ENCODE measurements around the gene ZCCHC14. TPM values are rescaled to one million over a fixed set of nuclear protein-coding genes. Genes with fewer than 3 reads are reported as not detected.

The ZCCHC14 gene
- total and polyA plus RNA-seq, 4 donors, result 6.6 to 42.5 (median 27.8) TPM

- no peaks in the 10 kb centered on the region for H3K9me3 ChIP-seq (ENCODE audit: control insufficient read depth, low read length)
- ATAC-seq (ENCODE audit: low FRiP score) (no peak), DNase-seq (peak in 1 of 2 donors; percentile 27)
- H3K27ac ChIP-seq (ENCODE audit: low read depth in 1 of 2, low read length in 2 of 2), result no peak overlapping the region
- intact Hi-C loops (cut with DNase I), result no loop called here
- peaks cover 0 to 6% of the 10 kb centered on the region in 2 donors for H3K4me1 ChIP-seq (ENCODE audit: control insufficient read depth in 1 of 2, insufficient read depth in 2 of 2, low read length in 2 of 2)
- 92 to 93% methylated on average over 12 of the region's 12 CpGs for WGBS, 2 donors
- H3K36me3 ChIP-seq (ENCODE audit: control insufficient read depth in 1 of 2, insufficient read depth in 2 of 2, low read length in 1 of 2), result no peaks in the 10 kb centered on the region
- H3K27me3 ChIP-seq (ENCODE audit: control insufficient read depth in 1 of 2, insufficient read depth in 2 of 2, low read length in 1 of 2), result no peaks in the 10 kb centered on the region
- no peak overlapping the region for H3K4me3 ChIP-seq (ENCODE audit: low read length in 2 of 2)
Measured at GRCh38 chr16:87441886-87442580, 50.8 kb downstream of the ZCCHC14 start.

GRCh38 chr16:87439926-87440325 is 52.9 kb downstream of the ZCCHC14 start:
- DNase-seq (peak in 1 of 2 donors; percentile 19), ATAC-seq (ENCODE audit: low FRiP score) (no peak)
- no peak overlapping the region for H3K4me3 ChIP-seq (ENCODE audit: low read length in 2 of 2)
- H3K4me1 ChIP-seq (ENCODE audit: control insufficient read depth in 1 of 2, insufficient read depth in 2 of 2, low read length in 2 of 2), result peaks cover 0 to 6% of the 10 kb centered on the region in 2 donors
- H3K27me3 ChIP-seq (ENCODE audit: control insufficient read depth in 1 of 2, insufficient read depth in 2 of 2, low read length in 1 of 2), result no peaks in the 10 kb centered on the region
- no peaks in the 10 kb centered on the region for H3K9me3 ChIP-seq (ENCODE audit: control insufficient read depth, low read length)
- no peak overlapping the region for H3K27ac ChIP-seq (ENCODE audit: low read depth in 1 of 2, low read length in 2 of 2)
- intact Hi-C loops (cut with DNase I), result loop anchor here in 1 of 2 donors (5.0 kb wide), 1 partner anchor 32 kb away; no protein-coding TSS in a partner anchor
- 96 to 97% methylated on average over 10 of the region's 10 CpGs for WGBS, 2 donors
- H3K36me3 ChIP-seq (ENCODE audit: control insufficient read depth in 1 of 2, insufficient read depth in 2 of 2, low read length in 1 of 2), result no peaks in the 10 kb centered on the region

- H3K4me1 ChIP-seq (ENCODE audit: control insufficient read depth in 1 of 2, insufficient read depth in 2 of 2, low read length in 2 of 2), result peaks cover 0 to 6% of the 10 kb centered on the region in 2 donors
- intact Hi-C loops (cut with DNase I), result loop anchor here in 1 of 2 donors (5.0 kb wide), 1 partner anchor 34 kb away; no protein-coding TSS in a partner anchor
- H3K27me3 ChIP-seq (ENCODE audit: control insufficient read depth in 1 of 2, insufficient read depth in 2 of 2, low read length in 1 of 2), result no peaks in the 10 kb centered on the region
- H3K36me3 ChIP-seq (ENCODE audit: control insufficient read depth in 1 of 2, insufficient read depth in 2 of 2, low read length in 1 of 2), result no peaks in the 10 kb centered on the region
- ATAC-seq (ENCODE audit: low FRiP score), result no peak
- DNase-seq, result peak in 1 of 2 donors; percentile 61
- H3K9me3 ChIP-seq (ENCODE audit: control insufficient read depth, low read length), result no peaks in the 10 kb centered on the region
- no peak overlapping the region for H3K27ac ChIP-seq (ENCODE audit: low read depth in 1 of 2, low read length in 2 of 2)
- no peak overlapping the region for H3K4me3 ChIP-seq (ENCODE audit: low read length in 2 of 2)
- 86 to 87% methylated on average over 9 of the region's 9 CpGs for WGBS, 2 donors
Measured at GRCh38 chr16:87438611-87438985, 54.2 kb downstream of the ZCCHC14 start.

- intact Hi-C loops (cut with DNase I), result loop anchor here in 1 of 2 donors (5.0 kb wide), 1 partner anchor 34 kb away; no protein-coding TSS in a partner anchor
- DNase-seq (peak in 1 of 2 donors; percentile 51), ATAC-seq (ENCODE audit: low FRiP score) (no peak)
- Histone ChIP-seq H3K4me3 (ENCODE audit: low read length in 2 of 2) (no peak overlapping the region), H3K9me3 (ENCODE audit: control insufficient read depth, low read length) (no peaks in the 10 kb centered on the region), H3K27ac (ENCODE audit: low read depth in 1 of 2, low read length in 2 of 2) (no peak overlapping the region), H3K27me3 (ENCODE audit: control insufficient read depth in 1 of 2, insufficient read depth in 2 of 2, low read length in 1 of 2) (no peaks in the 10 kb centered on the region), H3K4me1 (ENCODE audit: control insufficient read depth in 1 of 2, insufficient read depth in 2 of 2, low read length in 2 of 2) (peaks cover 0 to 6% of the 10 kb centered on the region in 2 donors), H3K36me3 (ENCODE audit: control insufficient read depth in 1 of 2, insufficient read depth in 2 of 2, low read length in 1 of 2) (no peaks in the 10 kb centered on the region)
- 85 to 87% methylated on average over 17 of the region's 17 CpGs for WGBS, 2 donors
Measured at GRCh38 chr16:87437911-87438610, 54.8 kb downstream of the ZCCHC14 start.

GRCh38 chr16:87437327-87437726 is 55.5 kb downstream of the ZCCHC14 start:
- WGBS, 2 donors, result 93 to 95% methylated on average over 14 of the region's 14 CpGs
- H3K27me3 ChIP-seq (ENCODE audit: control insufficient read depth in 1 of 2, insufficient read depth in 2 of 2, low read length in 1 of 2), result no peaks in the 10 kb centered on the region
- DNase-seq (peak in 1 of 2 donors; percentile 53), ATAC-seq (ENCODE audit: low FRiP score) (no peak)
- H3K27ac ChIP-seq (ENCODE audit: low read depth in 1 of 2, low read length in 2 of 2), result no peak overlapping the region
- peaks cover 0 to 5% of the 10 kb centered on the region in 2 donors for H3K4me1 ChIP-seq (ENCODE audit: control insufficient read depth in 1 of 2, insufficient read depth in 2 of 2, low read length in 2 of 2)
- no peak overlapping the region for H3K4me3 ChIP-seq (ENCODE audit: low read length in 2 of 2)
- intact Hi-C loops (cut with DNase I), result loop anchor here in 1 of 2 donors (5.0 kb wide), 1 partner anchor 35 kb away; no protein-coding TSS in a partner anchor
- no peaks in the 10 kb centered on the region for H3K36me3 ChIP-seq (ENCODE audit: control insufficient read depth in 1 of 2, insufficient read depth in 2 of 2, low read length in 1 of 2)
- H3K9me3 ChIP-seq (ENCODE audit: control insufficient read depth, low read length), result no peaks in the 10 kb centered on the region

GRCh38 chr16:87436225-87437172 is 56.3 kb downstream of the ZCCHC14 start:
- no peaks in the 10 kb centered on the region for H3K27me3 ChIP-seq (ENCODE audit: control insufficient read depth in 1 of 2, insufficient read depth in 2 of 2, low read length in 1 of 2)
- H3K27ac ChIP-seq (ENCODE audit: low read depth in 1 of 2, low read length in 2 of 2), result peak overlapping the region; percentile 9 to 14
- DNase-seq, result peak in 1 of 2 donors; percentile 70
- intact Hi-C loops (cut with DNase I), result loop anchor here in 1 of 2 donors (5.0 kb wide), 1 partner anchor 36 kb away; no protein-coding TSS in a partner anchor
- no peaks in the 10 kb centered on the region for H3K9me3 ChIP-seq (ENCODE audit: control insufficient read depth, low read length)
- WGBS, 2 donors, result 52 to 56% methylated on average over 29 of the region's 29 CpGs
- peak; percentile 28 for ATAC-seq (ENCODE audit: low FRiP score)
- no peaks in the 10 kb centered on the region for H3K36me3 ChIP-seq (ENCODE audit: control insufficient read depth in 1 of 2, insufficient read depth in 2 of 2, low read length in 1 of 2)
- H3K4me3 ChIP-seq (ENCODE audit: low read length in 2 of 2), result no peak overlapping the region
- H3K4me1 ChIP-seq (ENCODE audit: control insufficient read depth in 1 of 2, insufficient read depth in 2 of 2, low read length in 2 of 2), result no peaks in the 10 kb centered on the region

- no peaks in the 10 kb centered on the region for H3K4me1 ChIP-seq (ENCODE audit: control insufficient read depth in 1 of 2, insufficient read depth in 2 of 2, low read length in 2 of 2)
- intact Hi-C loops (cut with DNase I), result loop anchor here in 1 of 2 donors (5.0 kb wide), 1 partner anchor 37 kb away; no protein-coding TSS in a partner anchor
- H3K9me3 ChIP-seq (ENCODE audit: control insufficient read depth, low read length), result no peaks in the 10 kb centered on the region
- no peaks in the 10 kb centered on the region for H3K36me3 ChIP-seq (ENCODE audit: control insufficient read depth in 1 of 2, insufficient read depth in 2 of 2, low read length in 1 of 2)
- H3K4me3 ChIP-seq (ENCODE audit: low read length in 2 of 2), result no peak overlapping the region
- DNase-seq, result peak in 1 of 2 donors; percentile 69
- H3K27ac ChIP-seq (ENCODE audit: low read depth in 1 of 2, low read length in 2 of 2), result no peak overlapping the region
- peak; percentile 31 for ATAC-seq (ENCODE audit: low FRiP score)
- 31 to 34% methylated on average over 23 of the region's 23 CpGs for WGBS, 2 donors
- no peaks in the 10 kb centered on the region for H3K27me3 ChIP-seq (ENCODE audit: control insufficient read depth in 1 of 2, insufficient read depth in 2 of 2, low read length in 1 of 2)
Measured at GRCh38 chr16:87435372-87436224, 57.2 kb downstream of the ZCCHC14 start.

All from aorta (tissue), 5 donors.